NOMO-1 treated with DMSO at 0.1 percent for 48 hours (cell line): ENCODE results near the gene WDFY3.

ENCODE experiments used
- DNase-seq: peaks from one replicate; lab custom pipeline; 2025; ENCODE audit not compliant: unreplicated experiment; lab: John Stamatoyannopoulos, UW

Gene WDFY3

GRCh38 chr4:84799318-84799717, 167.2 kb downstream of the WDFY3 start:
- no peak for DNase-seq

GRCh38 chr4:84796394-84796793, 170.1 kb downstream of the WDFY3 start:
- no peak for DNase-seq

- no peak for DNase-seq
These were observed 173.9 kb downstream of the WDFY3 start for GRCh38 chr4:84792366-84793301.

- no peak for DNase-seq
These were observed 175.5 kb downstream of the WDFY3 start for GRCh38 chr4:84790769-84791565.

- no peak for DNase-seq
These were observed 180.0 kb downstream of the WDFY3 start for GRCh38 chr4:84786478-84786877.

GRCh38 chr4:84782517-84782916, 184.0 kb downstream of the WDFY3 start:
- DNase-seq, result no peak

- DNase-seq, result no peak
These were observed 185.8 kb downstream of the WDFY3 start for GRCh38 chr4:84780719-84781118.

- no peak for DNase-seq
These were observed 188.4 kb downstream of the WDFY3 start for GRCh38 chr4:84778041-84778440.

GRCh38 chr4:84767168-84767567, 199.3 kb downstream of the WDFY3 start:
- no peak for DNase-seq

- peak; percentile 93 for DNase-seq
These were observed 213.0 kb downstream of the WDFY3 start for GRCh38 chr4:84753321-84753972.

GRCh38 chr4:84751707-84752106, 214.8 kb downstream of the WDFY3 start:
- DNase-seq, result no peak

- DNase-seq, result no peak
These were observed 215.6 kb downstream of the WDFY3 start for GRCh38 chr4:84750960-84751283.

- peak; percentile 25 for DNase-seq
These were observed 216.1 kb downstream of the WDFY3 start for GRCh38 chr4:84750260-84750959.

- no peak for DNase-seq
These were observed 226.4 kb downstream of the WDFY3 start for GRCh38 chr4:84740057-84740456.

- no peak for DNase-seq
These were observed 227.9 kb downstream of the WDFY3 start for GRCh38 chr4:84738622-84739021.

GRCh38 chr4:84737656-84738055, 228.8 kb downstream of the WDFY3 start:
- no peak for DNase-seq

GRCh38 chr4:84734037-84734436, 232.5 kb downstream of the WDFY3 start:
- DNase-seq, result no peak

- no peak for DNase-seq
These were observed 233.0 kb downstream of the WDFY3 start for GRCh38 chr4:84733343-84734033.

- no peak for DNase-seq
These were observed 236.1 kb downstream of the WDFY3 start for GRCh38 chr4:84730375-84730774.

GRCh38 chr4:84727491-84727890, 239.0 kb downstream of the WDFY3 start:
- DNase-seq, result no peak
